Liver (tissue), 9 donors: ENCODE measurements around the gene ARPP21. TPM values are rescaled to one million over a fixed set of nuclear protein-coding genes. Genes with fewer than 3 reads are reported as not detected.

Experiments
- DNase-seq: peaks from one replicate; pipeline ENCODE4 v3.0.0-alpha.2; 2017; ENCODE audit warnings: low spot score
- H3K27ac ChIP-seq, 2 donors: one replicate each; pipeline ENCODE4 v1.7.0; 2013; ENCODE audit warnings: inconsistent platforms in 2 of 2, low read length in 2 of 2, control low read depth in 1 of 2, low read depth in 1 of 2, mild to moderate bottlenecking in 1 of 2
- H3K27me3 ChIP-seq, 4 donors: one replicate each; pipeline versions ENCODE4 v1.6.1 to v1.7.0; 2013; ENCODE audit warnings: low read length in 3 of 4, inconsistent platforms in 1 of 4, mild to moderate bottlenecking in 1 of 4, moderate library complexity in 1 of 4; ENCODE audit not compliant: control insufficient read depth in 4 of 4, insufficient read depth in 4 of 4
- H3K36me3 ChIP-seq, 4 donors: one replicate each; pipeline versions ENCODE4 v1.6.1 to v1.7.0; 2013; ENCODE audit warnings: low read length in 3 of 4, mild to moderate bottlenecking in 3 of 4, low read depth in 1 of 4, moderate library complexity in 1 of 4; ENCODE audit not compliant: control insufficient read depth in 4 of 4, insufficient read depth in 3 of 4
- H3K4me1 ChIP-seq, 4 donors: one replicate each; pipeline versions ENCODE4 v1.6.1 to v1.7.0; 2013; ENCODE audit warnings: low read length in 3 of 4, mild to moderate bottlenecking in 3 of 4, moderate library complexity in 1 of 4; ENCODE audit not compliant: control insufficient read depth in 4 of 4, insufficient read depth in 4 of 4
- H3K4me3 ChIP-seq, 3 donors: one replicate each; pipeline versions ENCODE4 v1.6.1 to v1.7.0; 2013; ENCODE audit warnings: low read length in 3 of 3, control low read depth in 1 of 3, low read depth in 1 of 3, mild to moderate bottlenecking in 1 of 3
- H3K9ac ChIP-seq, 2 donors: one replicate each; pipeline ENCODE4 v1.7.0; 2013; ENCODE audit warnings: low read length in 2 of 2, mild to moderate bottlenecking in 2 of 2, moderate library complexity in 2 of 2, control low read depth in 1 of 2, low read depth in 1 of 2
- H3K9me3 ChIP-seq, 4 donors: one replicate each; pipeline versions ENCODE4 v1.6.1 to v1.7.0; 2013; ENCODE audit warnings: low read length in 3 of 4; ENCODE audit not compliant: control insufficient read depth in 4 of 4
- EGR1 ChIP-seq, 2 donors: IDR thresholded peaks; 2 replicates each; pipeline ENCODE4 v1.6.1; 2016 to 2018; ENCODE audit warnings: antibody characterized with exemption in 2 of 2, low read depth in 2 of 2
- FOXA1 ChIP-seq: IDR thresholded peaks from 2 replicates; pipeline ENCODE4 v1.6.1; 2016; ENCODE audit warnings: antibody characterized with exemption
- FOXA2 ChIP-seq: IDR thresholded peaks from 2 replicates; pipeline ENCODE4 v1.6.1; 2016; ENCODE audit warnings: antibody characterized with exemption
- GABPA ChIP-seq, 2 donors: IDR thresholded peaks in 1 of 2; conservative IDR thresholded peaks in 1 of 2; 2 replicates each; pipeline ENCODE4 v1.6.1; 2016; ENCODE audit warnings: antibody characterized with exemption in 2 of 2, mild to moderate bottlenecking in 1 of 2, moderate library complexity in 1 of 2
- HNF4A ChIP-seq, 2 donors: conservative IDR thresholded peaks; 2 replicates each; pipeline ENCODE4 v1.6.1; 2016; ENCODE audit warnings: antibody characterized with exemption in 2 of 2, mild to moderate bottlenecking in 2 of 2
- HNF4G ChIP-seq: IDR thresholded peaks from 2 replicates; pipeline ENCODE4 v1.6.1; 2016; ENCODE audit warnings: antibody characterized with exemption
- JUND ChIP-seq, 2 donors: IDR thresholded peaks; 2 replicates each; pipeline ENCODE4 v1.6.1; 2016; ENCODE audit warnings: antibody characterized with exemption in 2 of 2
- NR2F2 ChIP-seq: IDR thresholded peaks from 2 replicates; pipeline ENCODE4 v1.6.1; 2016; ENCODE audit warnings: antibody characterized with exemption
- RAD21 ChIP-seq, 2 donors: IDR thresholded peaks; 2 replicates each; pipeline ENCODE4 v1.6.1; 2016; ENCODE audit warnings: antibody characterized with exemption in 2 of 2, mild to moderate bottlenecking in 2 of 2
- RXRA ChIP-seq, 2 donors: IDR thresholded peaks; 2 replicates each; pipeline ENCODE4 v1.6.1; 2017 to 2018; ENCODE audit warnings: antibody characterized with exemption in 2 of 2, mild to moderate bottlenecking in 1 of 2
- SP1 ChIP-seq: IDR thresholded peaks from 2 replicates; pipeline ENCODE4 v1.6.1; 2018; ENCODE audit warnings: antibody characterized with exemption, mild to moderate bottlenecking
- TAF1 ChIP-seq: conservative IDR thresholded peaks from 2 replicates; pipeline ENCODE4 v1.6.1; 2016; ENCODE audit warnings: antibody characterized with exemption, mild to moderate bottlenecking
- YY1 ChIP-seq: IDR thresholded peaks from 2 replicates; pipeline ENCODE4 v1.6.1; 2016; ENCODE audit warnings: antibody characterized with exemption, mild to moderate bottlenecking
- WGBS: extraction: QIAGEN DNeasy Blood & Tissue Kit; methylation state at CpG from one replicate; pipeline ENCODE4 v1.1.7; 2013; 5-methylcytosine and 5-hydroxymethylcytosine counted together
- polyA plus RNA-seq, 2 donors: library from polyadenylated mRNA; stranded (reverse) in 1 of 2; unstranded in 1 of 2; fragments of 200-250 nt in 1 of 2; fragments of >200 nt in 1 of 2; fragmentation: Nextera tagmentation in 1 of 2; extraction: Ambion mirVana in 1 of 2; gene quantifications; one replicate each; pipeline versions ENCODE4 v1.2.1 to v1.2.3, GENCODE V29; 2013 to 2015
- total RNA-seq, 2 donors: library from RNA; depleted of rRNA; stranded (reverse); fragments of >200 nt; gene quantifications; one replicate each; pipeline ENCODE4 v1.2.3, GENCODE V29; 2014
- TF ChIP-seq, protein P1 (sequence below): IDR thresholded peaks from 2 replicates; pipeline ENCODE4 v1.6.1; 2016; ENCODE audit warnings: antibody characterized with exemption
- TF ChIP-seq, protein P2 (sequence below): IDR thresholded peaks from 2 replicates; pipeline ENCODE4 v1.6.1; 2016; ENCODE audit warnings: antibody characterized with exemption
- TF ChIP-seq, protein P3 (sequence below): fragments of 150-350 bp; IDR thresholded peaks from 2 replicates; pipeline ENCODE4 v1.5.1; 2017; ENCODE audit warnings: improper control_type of control experiment, low read depth, low read length; ENCODE audit not compliant: missing input control
- TF ChIP-seq, protein P4 (sequence below): IDR thresholded peaks from 2 replicates; pipeline ENCODE4 v1.6.1; 2016; ENCODE audit warnings: antibody characterized with exemption, mild to moderate bottlenecking
- TF ChIP-seq, protein P5 (sequence below): IDR thresholded peaks from 2 replicates; pipeline ENCODE4 v1.6.1; 2016; ENCODE audit warnings: antibody characterized with exemption
- donor health status: healthy.
- donor health status: healthy.
- donor health status: healthy.
- donor health status: healthy.
- donor health status: healthy.

The ARPP21 gene
- total and polyA plus RNA-seq, 4 donors = 0.42 to 1.3 (median 0.66) TPM; not detected in 1

DNA sequence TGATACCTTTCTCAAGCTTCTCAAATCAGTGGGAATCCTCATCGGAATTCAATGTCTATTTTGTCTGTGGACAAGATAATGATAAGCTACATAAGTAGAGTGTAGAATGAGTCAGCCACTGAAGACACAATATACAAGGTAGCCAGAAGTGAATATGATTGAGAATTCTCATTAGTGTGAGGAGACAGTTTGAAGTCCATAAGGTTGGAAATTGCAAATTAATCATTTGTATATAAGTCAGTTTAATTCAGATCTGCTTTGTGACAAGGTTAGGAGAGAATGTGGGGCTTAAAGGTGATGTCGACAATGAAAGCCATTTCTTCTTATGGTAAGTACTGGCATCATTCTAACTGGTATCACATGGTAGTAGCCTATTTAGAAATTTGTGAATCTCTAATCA is 4.2 kb downstream of the ARPP21 start:
- Histone ChIP-seq H3K4me1 (peaks cover 0 to 25% (median 6%) of the 10 kb centered on the region in 4 donors), H3K4me3 (no peak overlapping the region), H3K27ac (no peak overlapping the region), H3K36me3 (no peaks in the 10 kb centered on the region), H3K9ac (no peak overlapping the region), H3K9me3 (no peaks in the 10 kb centered on the region), H3K27me3 (peaks cover 0 to 2% (median under 1%) of the 10 kb centered on the region in 4 donors)
- 81% methylated on average over 2 of the region's 2 CpGs for WGBS
- no peak for TF ChIP-seq RXRA (IDR thresholded peaks at IDR 0.05)
- no peak for DNase-seq

DNA sequence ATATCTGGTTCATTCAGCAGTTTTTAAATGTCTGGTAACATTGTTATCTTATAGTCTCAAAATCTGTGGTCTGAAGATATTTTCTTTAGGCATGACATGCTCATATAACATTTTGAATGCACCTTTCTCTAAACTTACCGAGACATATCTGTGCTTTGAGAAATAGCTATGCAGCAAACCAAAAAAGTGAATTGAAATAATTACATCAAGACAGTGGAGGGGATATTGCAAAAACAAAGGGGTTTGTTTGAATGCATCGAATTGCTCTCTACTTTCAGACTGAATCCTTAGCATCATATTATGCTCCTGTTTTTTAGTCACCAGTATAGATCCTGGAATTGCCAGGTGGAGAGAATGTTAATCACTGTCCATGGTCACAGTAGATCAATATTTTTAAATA is 5.1 kb downstream of the ARPP21 start:
- WGBS = 88% methylated on average over 2 of the region's 2 CpGs
- Histone ChIP-seq H3K27me3 (peaks cover 0 to 2% (median under 1%) of the 10 kb centered on the region in 4 donors), H3K4me3 (no peak overlapping the region), H3K9ac (no peak overlapping the region), H3K27ac (no peak overlapping the region), H3K9me3 (no peaks in the 10 kb centered on the region), H3K36me3 (no peaks in the 10 kb centered on the region), H3K4me1 (peaks cover 0 to 17% (median 3%) of the 10 kb centered on the region in 4 donors)
- TF ChIP-seq, protein P1, sequence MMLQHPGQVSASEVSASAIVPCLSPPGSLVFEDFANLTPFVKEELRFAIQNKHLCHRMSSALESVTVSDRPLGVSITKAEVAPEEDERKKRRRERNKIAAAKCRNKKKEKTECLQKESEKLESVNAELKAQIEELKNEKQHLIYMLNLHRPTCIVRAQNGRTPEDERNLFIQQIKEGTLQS = no peak
- TF ChIP-seq YY1 (no peak), HNF4G (no peak), SP1 (no peak), RXRA (IDR thresholded peaks at IDR 0.05) (no peak), JUND (IDR thresholded peaks at IDR 0.05) (no peak), RAD21 (IDR thresholded peaks at IDR 0.05) (no peak), TAF1 (no peak), GABPA (IDR thresholded peaks at IDR 0.05 in 1 of 2, conservative IDR thresholded peaks at IDR 0.05 in 1 of 2) (no peak), EGR1 (IDR thresholded peaks at IDR 0.05; ENCODE audit: low read depth in 2 of 2) (no peak), FOXA1 (no peak), HNF4A (conservative IDR thresholded peaks at IDR 0.05) (no peak), FOXA2 (no peak), NR2F2 (no peak)
- TF ChIP-seq, protein P2, sequence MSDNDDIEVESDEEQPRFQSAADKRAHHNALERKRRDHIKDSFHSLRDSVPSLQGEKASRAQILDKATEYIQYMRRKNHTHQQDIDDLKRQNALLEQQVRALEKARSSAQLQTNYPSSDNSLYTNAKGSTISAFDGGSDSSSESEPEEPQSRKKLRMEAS = no peak
- TF ChIP-seq, protein P3, sequence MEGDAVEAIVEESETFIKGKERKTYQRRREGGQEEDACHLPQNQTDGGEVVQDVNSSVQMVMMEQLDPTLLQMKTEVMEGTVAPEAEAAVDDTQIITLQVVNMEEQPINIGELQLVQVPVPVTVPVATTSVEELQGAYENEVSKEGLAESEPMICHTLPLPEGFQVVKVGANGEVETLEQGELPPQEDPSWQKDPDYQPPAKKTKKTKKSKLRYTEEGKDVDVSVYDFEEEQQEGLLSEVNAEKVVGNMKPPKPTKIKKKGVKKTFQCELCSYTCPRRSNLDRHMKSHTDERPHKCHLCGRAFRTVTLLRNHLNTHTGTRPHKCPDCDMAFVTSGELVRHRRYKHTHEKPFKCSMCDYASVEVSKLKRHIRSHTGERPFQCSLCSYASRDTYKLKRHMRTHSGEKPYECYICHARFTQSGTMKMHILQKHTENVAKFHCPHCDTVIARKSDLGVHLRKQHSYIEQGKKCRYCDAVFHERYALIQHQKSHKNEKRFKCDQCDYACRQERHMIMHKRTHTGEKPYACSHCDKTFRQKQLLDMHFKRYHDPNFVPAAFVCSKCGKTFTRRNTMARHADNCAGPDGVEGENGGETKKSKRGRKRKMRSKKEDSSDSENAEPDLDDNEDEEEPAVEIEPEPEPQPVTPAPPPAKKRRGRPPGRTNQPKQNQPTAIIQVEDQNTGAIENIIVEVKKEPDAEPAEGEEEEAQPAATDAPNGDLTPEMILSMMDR = no peak
- TF ChIP-seq, protein P4, sequence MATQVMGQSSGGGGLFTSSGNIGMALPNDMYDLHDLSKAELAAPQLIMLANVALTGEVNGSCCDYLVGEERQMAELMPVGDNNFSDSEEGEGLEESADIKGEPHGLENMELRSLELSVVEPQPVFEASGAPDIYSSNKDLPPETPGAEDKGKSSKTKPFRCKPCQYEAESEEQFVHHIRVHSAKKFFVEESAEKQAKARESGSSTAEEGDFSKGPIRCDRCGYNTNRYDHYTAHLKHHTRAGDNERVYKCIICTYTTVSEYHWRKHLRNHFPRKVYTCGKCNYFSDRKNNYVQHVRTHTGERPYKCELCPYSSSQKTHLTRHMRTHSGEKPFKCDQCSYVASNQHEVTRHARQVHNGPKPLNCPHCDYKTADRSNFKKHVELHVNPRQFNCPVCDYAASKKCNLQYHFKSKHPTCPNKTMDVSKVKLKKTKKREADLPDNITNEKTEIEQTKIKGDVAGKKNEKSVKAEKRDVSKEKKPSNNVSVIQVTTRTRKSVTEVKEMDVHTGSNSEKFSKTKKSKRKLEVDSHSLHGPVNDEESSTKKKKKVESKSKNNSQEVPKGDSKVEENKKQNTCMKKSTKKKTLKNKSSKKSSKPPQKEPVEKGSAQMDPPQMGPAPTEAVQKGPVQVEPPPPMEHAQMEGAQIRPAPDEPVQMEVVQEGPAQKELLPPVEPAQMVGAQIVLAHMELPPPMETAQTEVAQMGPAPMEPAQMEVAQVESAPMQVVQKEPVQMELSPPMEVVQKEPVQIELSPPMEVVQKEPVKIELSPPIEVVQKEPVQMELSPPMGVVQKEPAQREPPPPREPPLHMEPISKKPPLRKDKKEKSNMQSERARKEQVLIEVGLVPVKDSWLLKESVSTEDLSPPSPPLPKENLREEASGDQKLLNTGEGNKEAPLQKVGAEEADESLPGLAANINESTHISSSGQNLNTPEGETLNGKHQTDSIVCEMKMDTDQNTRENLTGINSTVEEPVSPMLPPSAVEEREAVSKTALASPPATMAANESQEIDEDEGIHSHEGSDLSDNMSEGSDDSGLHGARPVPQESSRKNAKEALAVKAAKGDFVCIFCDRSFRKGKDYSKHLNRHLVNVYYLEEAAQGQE = no peak
- TF ChIP-seq, protein P5, sequence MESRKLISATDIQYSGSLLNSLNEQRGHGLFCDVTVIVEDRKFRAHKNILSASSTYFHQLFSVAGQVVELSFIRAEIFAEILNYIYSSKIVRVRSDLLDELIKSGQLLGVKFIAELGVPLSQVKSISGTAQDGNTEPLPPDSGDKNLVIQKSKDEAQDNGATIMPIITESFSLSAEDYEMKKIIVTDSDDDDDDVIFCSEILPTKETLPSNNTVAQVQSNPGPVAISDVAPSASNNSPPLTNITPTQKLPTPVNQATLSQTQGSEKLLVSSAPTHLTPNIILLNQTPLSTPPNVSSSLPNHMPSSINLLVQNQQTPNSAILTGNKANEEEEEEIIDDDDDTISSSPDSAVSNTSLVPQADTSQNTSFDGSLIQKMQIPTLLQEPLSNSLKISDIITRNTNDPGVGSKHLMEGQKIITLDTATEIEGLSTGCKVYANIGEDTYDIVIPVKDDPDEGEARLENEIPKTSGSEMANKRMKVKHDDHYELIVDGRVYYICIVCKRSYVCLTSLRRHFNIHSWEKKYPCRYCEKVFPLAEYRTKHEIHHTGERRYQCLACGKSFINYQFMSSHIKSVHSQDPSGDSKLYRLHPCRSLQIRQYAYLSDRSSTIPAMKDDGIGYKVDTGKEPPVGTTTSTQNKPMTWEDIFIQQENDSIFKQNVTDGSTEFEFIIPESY = no peak
- DNase-seq = no peak
